Suppressor macrophage treated with lipopolysaccharide for 4 hours (primary cell): ENCODE measurements around the gene FAM83G.
"Not testable (repeated sequence)": the region's sequence is repeated elsewhere in the genome, so short reads cannot be mapped to it uniquely, and the experiment has no call there.

Experiments
- DNase-seq: peaks from one replicate; pipeline ENCODE4 v3.0.0-alpha.2; 2020

FAM83G gene

GRCh38 chr17:19023209-19023999, 18.8 kb upstream of the FAM83G start:
- DNase-seq = no peak

GRCh38 chr17:19022747-19023146, 18.2 kb upstream of the FAM83G start:
- no peak for DNase-seq

- DNase-seq = no peak
Measured at GRCh38 chr17:19022128-19022527, 17.6 kb upstream of the FAM83G start.

GRCh38 chr17:19021622-19022083, 17.1 kb upstream of the FAM83G start:
- peak; percentile 6 for DNase-seq

GRCh38 chr17:19021011-19021621, 16.6 kb upstream of the FAM83G start:
- DNase-seq = not testable (repeated sequence)

- DNase-seq = no peak
Measured at GRCh38 chr17:19020016-19020415, 15.5 kb upstream of the FAM83G start.

- DNase-seq = no peak
Measured at GRCh38 chr17:19019041-19019941, 14.7 kb upstream of the FAM83G start.

GRCh38 chr17:19018600-19018950, 14.0 kb upstream of the FAM83G start:
- DNase-seq = no peak

GRCh38 chr17:19017804-19018599, 13.4 kb upstream of the FAM83G start:
- no peak for DNase-seq

GRCh38 chr17:19017401-19017800, 12.8 kb upstream of the FAM83G start:
- no peak for DNase-seq

- DNase-seq = no peak
Measured at GRCh38 chr17:19016881-19017280, 12.3 kb upstream of the FAM83G start.

GRCh38 chr17:19016297-19016696, 11.7 kb upstream of the FAM83G start:
- DNase-seq = no peak

GRCh38 chr17:19015428-19015827, 10.9 kb upstream of the FAM83G start:
- no peak for DNase-seq

GRCh38 chr17:19014628-19015215, 10.2 kb upstream of the FAM83G start:
- no peak for DNase-seq

GRCh38 chr17:19013806-19014627, 9.5 kb upstream of the FAM83G start:
- DNase-seq = no peak

GRCh38 chr17:19013226-19013625, 8.7 kb upstream of the FAM83G start:
- no peak for DNase-seq

- no peak for DNase-seq
Measured at GRCh38 chr17:19012171-19013080, 7.9 kb upstream of the FAM83G start.

- no peak for DNase-seq
Measured at GRCh38 chr17:19011581-19011980, 7.0 kb upstream of the FAM83G start.

GRCh38 chr17:19010729-19011505, 6.4 kb upstream of the FAM83G start:
- DNase-seq = no peak
